Measurements from ENCODE around the gene SOCS3.
"Not testable (repeated sequence)": the region's sequence is repeated elsewhere in the genome, so short reads cannot be mapped to it uniquely, and the experiment has no call there.

The SOCS3 gene

DNA sequence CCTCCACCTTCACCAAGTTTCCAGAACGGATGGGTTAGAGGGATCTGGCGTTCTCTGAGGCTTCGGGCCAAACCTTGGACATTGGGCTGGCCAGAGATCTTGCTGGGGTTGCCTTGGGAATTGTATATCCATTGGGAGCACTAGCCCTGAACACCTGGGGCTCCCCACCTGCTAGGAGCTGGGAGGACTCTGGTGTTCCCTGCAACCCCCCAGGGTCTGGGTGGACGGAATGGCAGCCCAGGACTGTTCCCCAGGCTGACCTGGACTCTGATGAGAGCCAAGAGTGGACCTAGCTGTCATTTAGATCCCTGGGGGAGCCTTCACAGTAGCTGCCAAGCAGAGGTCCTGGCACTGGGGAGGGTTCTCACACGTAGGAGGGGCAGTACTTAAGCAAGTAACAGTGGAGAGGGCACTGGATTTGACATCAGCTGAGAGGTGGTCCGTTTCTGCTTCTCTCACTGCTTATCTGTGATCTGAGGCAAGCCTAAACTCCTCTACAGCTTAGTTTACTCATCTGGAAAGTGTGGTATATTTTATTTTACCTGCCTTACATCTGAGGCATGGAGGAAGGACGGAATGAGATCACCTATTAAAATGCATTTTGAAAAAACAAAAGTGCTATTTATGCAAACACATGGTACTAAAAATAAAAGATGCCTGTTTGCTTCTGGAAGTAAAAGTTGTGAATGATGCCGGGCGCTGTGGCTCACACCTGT is 11.7 kb downstream of the SOCS3 start:
- DNase-seq, result no peak

DNA sequence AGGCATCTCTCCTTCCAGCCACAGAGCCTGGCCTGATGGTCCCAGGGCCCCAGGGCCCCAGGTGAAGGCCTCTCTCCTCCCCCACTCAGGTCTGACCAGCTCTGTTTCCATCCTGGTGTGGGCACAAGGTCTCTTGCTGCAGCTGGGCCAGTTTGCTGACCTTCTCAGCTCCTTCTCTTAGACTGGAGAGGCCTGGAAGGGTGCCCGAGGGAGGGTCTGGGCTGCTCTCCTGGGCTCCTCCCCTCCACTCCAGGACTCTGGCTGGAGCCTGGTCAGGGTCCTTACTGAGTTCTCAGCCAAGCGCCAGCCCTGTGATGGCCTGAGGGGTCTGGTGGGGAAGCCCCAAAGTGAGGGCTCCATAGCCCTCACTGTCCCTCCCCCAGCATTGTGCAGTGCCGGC is 12.4 kb downstream of the SOCS3 start:
- no peak for DNase-seq

DNA sequence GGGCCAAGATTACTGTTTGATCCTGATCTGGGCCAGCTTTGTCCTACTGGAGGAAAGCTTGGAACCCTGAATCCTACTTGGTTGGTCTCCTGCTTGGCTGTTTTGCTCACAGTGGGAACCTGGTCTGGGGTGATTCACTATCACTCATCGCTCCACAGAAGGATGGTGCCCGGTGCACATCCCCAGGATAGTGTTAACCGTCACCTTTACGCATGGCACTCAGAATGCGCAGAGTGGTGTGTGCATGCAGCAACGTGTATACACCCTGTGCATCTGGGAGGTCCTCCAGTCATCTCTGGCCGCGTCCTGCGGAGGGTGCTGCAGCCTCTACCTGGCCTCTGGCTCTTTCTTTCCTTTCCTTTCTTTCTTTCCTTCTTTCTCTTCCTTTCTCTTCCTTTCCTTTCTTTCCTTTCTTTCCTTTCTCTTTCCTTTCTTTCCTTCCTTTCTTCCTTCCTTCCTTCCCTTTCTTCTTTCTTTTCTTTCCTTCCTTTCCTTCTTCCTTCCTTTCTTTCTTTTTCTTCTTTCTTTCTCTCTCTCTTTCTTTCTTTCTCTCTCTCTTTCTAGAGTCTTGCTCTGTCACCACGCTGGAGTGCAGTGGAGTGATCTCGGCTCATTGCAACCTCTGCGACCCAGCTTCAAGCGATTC is 13.1 kb downstream of the SOCS3 start:
- no peak for DNase-seq

DNA sequence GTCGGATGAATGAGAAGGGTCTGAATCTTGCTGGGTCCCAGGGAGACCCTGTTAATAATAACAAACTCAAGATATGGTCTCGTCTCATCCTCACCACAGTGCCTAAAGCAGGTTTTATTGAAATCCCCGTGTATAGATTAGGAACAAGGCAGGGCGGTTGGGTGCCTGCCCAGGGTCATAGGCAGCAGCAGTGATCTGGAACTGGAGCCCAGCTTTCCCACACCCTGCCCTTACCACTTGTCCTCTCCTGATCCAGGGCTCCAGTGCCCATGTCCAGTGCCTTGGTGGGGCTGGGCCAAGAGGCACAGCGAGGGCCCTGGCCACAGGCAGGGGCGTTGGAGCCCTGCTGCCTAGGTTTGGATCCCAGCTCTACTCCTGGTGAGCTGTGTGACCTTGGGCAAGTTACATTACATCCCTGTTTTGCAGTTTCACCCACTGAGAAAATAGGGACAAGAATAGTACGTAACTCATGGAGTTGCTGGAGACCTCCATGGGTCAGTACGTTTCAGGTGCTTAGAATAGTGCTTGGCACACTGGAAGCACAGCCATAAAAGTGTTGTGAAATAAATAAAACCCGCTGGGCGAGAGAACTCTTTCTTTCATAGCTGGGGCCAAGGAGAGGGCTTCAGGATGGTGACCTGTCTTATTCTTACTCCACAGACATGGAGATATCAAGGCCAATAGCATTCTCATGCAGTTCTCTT is 13.9 kb downstream of the SOCS3 start:
- no peak for DNase-seq

DNA sequence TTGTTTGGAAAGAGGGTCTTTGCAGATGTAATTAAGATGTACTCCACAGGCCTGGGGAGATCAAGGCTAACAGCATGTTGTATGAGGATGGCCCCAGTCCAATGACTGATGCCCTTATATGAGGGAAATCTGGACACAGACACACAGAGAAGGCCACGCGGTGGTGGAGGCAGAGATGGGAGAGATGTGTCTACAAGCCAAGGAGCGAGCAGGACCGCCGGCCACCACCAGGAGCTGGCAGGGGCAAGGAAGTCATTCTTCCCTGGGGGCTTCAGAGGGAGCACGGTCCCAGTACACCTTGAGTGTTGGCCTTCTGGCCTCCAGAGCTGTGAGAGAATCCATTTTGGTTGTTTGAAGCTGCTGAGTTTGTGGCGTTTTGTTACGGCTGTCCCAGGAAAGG is 14.7 kb downstream of the SOCS3 start:
- no peak for DNase-seq

DNA sequence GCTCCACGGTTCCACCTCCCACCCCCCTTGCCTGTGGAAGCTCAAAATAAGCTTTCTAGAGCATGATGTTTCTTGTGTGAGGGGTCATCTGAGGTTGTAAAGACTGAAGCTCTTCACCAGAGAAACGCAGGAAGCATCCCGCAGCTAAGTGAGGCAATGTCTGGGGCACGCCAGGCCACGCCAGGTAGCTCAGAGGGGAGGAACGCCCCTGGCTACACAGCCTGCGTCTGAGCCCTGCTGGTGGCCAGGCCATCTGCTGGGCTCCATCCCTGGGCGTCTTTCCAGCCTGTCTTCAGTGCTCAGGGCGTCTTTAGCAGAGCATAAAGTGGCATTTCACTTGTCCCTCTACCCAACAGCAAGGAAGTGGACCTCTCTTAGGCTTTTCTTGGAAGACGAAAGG is 15.2 kb downstream of the SOCS3 start:
- DNase-seq, result peak in 1 of 6 experiments; percentile 9

DNA sequence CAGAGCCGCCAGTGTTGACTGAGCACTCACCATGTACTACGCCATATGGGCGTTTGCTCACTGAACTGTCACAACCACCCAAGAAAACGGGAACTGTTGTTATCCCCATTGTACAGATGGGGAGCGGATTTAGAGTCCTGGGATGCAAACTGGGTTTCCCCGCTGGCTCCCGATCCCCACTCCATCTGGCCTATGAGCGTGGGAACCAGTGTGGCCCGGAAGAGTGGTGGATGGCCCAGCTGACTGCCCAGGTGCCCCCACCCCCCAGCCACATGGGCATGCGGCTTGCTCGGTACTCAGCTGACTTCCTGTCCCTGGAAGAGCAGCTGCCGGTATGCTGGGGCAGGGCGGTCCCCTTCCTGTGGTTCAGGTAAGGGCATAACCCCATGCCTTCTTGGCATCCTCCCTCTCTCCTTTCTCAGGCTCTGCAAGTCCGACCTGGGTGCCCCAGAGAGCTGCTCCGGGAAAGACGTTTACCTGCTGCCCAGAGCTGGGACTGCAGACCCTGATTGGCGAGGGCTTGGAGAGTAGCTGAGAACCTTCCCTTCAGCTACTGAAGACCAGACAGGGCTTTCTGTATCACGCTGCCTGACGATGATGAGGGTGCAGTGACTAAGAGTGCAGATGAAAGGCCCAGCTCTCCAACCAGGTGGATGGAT is 16.2 kb downstream of the SOCS3 start:
- peak; percentile 46 to 84 (median 73) for DNase-seq

DNA sequence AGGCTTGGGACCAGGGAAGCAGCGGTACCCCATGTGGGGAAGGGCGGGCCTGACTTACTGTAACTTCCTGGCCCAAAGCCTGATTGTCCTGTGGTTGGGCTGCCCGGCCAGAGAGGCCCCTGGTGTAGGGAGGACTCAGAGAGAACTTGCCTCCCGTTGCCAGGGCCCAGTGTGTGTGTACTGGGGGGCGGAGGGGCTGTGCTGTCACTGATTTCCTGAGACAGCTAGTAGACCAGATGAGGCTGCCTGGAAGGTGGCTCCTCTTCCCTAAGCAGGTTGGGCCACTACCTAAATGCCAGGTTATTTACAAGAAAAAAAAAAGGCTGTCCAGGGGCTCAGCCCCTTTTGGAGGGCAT is 16.7 kb downstream of the SOCS3 start:
- DNase-seq, result no peak

DNA sequence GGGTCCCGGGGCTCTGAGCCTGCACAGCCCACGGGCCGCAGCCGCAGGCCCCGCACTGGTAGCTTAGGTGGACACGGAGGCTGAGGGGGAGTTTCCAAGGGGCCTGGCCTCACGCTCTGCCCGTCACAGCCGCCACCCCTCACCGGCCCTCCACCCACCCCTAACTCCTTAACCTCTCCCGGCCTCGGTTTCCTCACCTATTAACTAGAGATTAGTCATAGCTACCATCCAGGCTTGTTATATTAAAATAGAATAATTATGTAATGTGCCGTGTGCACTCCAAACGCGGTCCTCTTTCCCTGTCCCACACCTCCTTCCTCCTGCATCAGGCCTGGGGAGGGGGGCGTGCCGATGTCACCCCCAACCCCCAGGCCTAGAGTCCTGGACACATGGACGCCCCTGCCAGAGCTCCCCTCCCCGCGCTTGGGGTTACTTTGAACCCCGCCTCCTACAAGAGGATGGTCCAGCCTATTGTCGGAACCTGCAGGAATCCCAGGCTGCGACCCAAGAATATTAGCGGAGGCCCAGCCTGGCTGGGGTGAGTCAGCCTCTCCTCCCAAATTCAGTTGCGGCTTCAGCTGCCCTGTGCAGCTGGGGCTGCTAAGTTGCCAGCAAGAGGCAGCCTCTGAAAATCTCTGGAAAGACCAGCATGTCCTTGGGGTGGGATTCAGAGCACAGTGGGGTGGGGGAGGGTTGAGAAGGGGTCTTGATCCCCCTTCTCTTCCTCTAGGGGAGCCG is 17.3 kb downstream of the SOCS3 start:
- DNase-seq, result no peak

DNA sequence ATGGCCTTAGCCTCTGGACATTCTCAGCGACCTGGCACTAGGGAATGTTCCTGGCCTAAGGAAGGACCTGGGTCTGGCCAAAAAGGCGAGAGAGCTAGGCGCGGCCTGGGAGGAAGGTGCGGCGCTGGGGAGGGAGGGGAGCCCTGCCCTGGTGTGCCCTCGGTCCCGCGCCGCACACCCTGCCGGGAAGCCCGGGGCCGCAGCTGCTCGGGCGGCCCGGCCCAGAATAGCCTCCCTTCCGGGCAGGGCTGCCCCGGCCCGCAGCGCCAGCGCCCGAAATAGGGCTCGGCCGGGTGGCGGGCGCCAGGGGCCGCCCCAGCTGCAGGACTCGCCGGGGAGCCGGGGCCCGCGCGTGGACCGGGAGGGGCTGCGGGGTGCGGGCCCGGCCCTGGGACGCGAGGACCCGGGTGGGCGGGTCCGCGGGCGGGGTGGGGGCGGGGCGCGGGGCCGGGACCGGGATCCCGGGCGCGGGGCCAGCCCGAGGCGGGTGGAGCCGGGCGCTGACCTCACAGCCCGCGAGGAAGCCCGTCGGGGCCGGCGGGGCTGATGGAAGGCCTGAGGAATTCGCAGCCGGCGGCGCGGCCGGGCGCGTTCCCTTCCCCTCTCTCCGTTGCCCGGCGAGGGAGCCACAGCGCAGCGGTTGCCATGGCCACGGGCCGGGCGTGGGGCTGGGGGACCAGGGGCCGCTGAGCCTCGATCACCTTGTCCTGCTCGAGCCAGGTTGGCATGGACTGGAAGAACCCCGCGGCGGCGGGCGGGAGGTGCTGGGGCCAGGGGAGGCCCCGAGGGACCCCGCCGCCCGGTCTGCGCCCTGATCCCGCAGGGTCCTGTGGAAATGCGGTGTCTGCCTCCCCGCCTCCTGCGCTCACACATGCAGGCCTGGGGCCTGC is 18.1 kb downstream of the SOCS3 start:
- DNase-seq, result peak in 3 of 6 experiments; percentile 14 to 36 (median 26)

DNA sequence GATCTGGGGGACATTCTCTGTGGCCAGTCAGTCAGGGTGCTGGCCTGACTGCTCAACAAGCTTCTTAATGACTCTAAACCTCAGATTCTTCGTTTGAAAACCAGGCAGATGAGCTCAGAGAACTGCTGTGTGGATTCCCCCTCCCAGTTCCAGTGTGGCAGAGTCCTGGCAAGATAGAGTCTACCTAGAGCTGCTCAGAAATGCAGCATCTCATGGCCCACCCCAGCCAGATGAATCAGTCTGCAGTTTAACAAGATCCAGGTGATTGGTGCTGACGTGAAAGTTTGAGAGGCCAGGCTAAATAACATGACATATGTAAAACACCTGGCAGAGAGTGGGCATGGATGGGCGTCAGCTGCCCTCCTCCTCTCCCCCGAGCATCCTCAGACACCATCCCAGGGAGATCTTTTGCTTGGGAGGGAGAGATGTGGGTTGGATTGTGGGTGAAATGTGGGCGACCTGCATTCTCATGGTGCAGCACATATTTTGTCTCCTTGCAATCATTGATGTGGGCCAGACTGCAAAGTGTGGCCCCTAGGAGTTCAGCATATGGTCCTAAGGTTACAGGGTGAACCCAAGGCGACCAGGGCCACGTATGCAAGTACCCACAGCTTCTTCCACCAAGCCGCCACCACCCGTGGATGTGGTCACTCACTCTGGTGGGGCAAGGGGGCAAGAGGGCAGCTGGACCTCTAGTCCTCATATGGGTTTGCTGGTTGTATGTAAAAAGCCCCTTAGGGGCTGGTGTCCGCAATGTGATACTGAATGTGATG is 19.5 kb downstream of the SOCS3 start:
- no peak for DNase-seq

DNA sequence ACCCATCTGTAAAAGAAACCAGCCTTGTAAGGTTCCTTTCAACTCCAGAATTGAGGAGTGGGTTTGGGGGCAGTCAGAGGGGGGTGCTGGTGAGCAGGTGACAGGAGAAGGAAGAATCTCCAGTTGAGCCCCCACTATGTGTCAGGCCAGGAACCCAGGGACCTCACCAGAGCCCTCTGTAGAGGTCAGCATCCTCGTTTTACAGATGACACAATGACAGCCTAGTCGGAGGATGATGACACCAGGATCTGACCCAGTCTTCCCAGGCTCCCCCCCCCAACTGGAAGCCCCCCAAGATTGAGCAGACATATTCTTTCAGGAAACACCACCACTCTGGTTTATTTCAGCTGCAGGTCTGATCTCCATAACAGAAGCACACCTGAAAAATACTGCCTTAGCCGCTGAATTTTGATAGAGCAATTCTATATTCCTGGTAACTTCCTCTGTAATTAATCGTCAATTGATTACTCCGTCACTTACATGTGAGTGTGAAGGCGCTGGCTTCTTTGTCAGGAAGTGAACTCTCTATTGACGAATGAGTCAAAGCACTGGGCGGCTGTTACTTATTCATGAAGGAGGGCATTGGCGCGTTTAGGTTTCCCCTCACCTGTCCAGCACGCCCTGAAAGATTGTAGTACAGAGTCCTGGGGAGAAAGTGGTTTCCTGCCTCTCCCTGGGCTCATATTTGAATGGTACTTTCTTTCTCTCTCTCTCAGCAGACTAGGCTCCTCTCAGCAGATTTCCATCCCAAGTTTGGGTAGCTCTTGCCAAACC is 21.2 kb downstream of the SOCS3 start:
- DNase-seq, result no peak

DNA sequence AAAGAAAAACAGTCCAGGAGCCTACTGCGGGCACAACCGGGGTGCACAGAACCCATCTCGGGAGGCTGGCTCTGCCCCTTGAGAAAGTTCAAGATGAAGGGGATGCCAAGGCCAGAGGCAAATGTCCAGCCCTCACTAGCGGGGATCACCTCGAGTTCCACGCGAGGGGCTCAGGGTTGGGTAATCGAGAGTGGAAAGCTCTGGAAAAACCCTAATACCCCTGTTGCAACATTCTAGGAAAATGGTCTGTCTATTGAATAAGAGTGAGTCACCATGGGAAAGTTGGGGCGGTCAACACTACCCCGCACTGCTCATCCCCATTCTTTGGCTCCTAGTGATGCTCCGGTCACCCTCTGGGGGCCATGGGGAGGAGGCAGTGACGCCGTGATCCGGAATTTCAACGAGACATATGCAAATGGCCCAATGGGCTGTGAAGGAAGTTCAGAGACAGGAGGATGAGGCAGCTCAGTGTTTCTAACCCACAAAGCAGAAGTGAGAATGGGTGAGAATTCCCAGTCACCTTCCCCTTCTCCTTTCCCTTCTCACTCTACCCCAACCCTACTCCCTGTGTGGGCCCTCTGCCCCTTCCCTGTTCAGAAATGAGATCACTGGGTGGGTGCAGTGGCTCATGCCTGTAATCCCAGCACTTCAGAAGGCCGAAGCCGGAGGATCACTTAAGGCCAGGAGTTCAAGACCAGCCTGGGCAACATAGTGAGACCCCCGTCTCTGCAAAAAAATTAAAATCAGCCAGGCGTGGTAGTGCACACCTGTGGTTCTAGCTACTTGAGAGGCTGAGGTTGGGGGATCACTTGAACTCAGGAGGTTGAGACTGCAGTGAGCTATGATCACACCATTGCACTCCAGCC is 22.4 kb downstream of the SOCS3 start:
- DNase-seq, result no peak

DNA sequence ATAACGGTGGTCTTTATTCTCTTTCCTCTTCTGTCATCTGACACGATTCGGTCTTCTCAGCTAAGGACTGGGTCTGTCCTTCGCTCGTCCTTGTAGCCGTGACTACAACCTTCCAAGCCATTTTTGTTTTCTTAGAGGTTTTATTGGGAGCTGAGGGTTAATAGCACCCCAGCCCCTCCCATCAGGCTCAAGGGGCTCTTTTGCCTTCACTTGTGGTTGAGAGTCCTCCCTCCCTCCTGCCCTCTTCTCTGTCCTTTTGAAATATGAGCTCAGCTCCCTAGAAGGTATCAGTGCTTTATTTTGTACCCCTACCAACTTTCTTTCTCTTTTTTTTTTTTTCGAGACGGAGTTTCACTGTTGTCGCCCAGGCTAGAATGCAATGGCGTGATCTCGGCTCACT is 24.7 kb downstream of the SOCS3 start:
- no peak for DNase-seq

DNA sequence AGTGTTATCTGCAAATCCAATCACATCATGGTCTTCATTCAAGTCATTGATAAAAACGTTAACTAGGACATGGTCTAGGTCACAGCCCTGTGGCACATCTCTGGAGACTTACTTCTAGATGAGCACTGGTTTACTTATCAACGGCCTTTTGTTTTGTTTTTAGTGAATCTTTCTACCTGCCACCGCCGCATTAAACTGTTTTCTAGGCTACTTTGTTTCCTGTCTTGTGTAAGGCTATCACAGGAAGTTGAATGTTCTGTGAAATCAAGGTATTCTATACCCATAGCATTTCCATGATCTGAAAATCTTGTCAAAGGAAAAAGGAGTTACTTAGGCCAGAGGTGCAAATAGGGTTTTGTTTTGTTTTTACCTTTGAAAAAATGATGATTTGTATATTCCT is 26.9 kb downstream of the SOCS3 start:
- DNase-seq, result peak in 3 of 6 experiments; percentile 19 to 53 (median 39)

DNA sequence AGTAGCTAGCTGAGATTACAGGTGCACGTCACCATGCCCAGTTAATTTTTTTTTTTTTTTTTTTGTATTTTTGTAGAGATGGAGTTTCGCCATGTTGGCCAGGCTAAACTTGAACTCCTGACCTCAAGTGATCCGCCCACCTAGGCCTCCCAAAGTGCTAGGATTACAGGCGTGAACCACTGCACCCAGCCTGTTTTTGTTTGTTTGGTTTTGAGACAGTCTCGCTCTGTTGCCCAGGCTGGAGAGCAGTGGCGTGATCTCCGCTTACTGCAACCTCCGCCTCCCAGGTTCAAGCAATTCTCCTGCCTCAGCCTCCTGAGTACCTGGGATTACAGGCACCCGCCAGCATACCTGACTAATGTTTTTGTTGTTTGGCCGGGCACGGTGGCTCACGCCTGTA is 28.5 kb downstream of the SOCS3 start:
- not testable (repeated sequence) for DNase-seq

DNA sequence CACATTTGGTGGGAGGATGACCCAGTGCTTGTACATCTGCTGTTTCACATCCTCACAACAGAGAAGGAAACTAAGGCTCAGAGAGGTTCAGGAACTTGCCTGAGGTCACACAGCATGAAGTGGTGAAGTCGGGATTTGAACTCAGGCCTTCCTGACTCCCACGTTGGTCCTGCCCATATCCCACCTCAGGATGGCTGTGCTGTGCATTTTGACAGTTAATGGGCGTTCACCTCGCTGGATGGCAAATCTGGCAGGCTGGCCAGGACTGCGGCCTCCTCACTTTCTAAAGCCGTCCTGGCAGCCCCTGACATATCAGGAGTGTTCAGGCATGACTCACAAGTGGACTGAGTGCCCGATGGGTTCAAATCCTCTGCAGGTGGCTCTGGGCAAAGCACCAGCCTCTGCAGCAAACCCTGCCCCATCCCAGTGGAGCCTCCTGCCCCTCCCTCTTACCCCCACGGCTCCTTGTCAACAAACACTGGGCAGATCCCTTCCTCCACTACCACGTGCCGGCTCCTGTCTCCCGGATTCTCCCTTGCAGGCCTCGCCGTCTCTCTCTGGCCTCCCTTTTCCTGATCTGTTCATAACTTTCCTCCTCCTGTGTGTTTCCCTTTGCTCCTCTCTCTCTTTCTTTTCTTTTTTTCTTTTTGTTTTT is 29.2 kb downstream of the SOCS3 start:
- no peak for DNase-seq

DNA sequence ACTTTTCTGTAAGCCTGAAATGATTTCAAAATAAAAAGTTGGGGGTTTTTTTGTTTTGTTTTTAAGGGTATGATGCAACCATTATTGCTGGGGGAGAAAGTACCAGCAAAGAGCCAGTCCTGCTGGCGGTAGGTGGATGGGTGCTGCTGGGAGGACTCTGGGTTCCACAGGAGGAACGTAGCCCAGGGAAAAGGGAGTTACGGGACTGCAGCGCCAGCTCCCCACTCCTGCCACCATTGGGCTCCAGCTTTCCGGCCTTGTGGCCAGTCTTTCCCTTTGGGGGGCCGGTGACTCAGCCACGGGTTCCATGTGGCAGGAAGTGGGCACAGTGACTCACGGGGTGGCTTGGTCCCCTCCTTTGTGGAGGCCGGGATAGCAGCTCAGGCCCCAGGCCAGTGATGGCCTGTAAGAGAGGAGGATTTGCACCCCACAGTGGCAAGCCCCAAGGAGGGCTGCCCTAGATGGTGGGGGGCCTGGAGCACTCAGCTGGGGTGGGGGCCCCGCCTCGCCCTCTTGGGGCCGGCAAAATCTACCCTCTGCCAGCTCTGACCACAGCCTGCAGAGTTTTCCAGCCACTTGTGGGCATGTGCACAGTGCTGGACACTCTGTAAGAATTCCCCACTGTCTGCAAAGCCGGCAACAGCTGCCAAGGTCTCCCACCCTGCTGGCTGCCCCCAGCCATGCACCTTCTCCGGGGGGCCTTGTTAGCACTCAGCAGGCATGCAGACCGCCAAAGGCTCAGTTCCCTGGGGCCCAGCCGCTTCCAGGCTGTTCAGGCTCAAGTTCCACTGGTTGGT is 30.4 kb downstream of the SOCS3 start:
- DNase-seq, result no peak

Data from stimulated activated naive CD4-positive, alpha-beta T cell (primary cell).